Right forelimb (tissue), 1 donor: ENCODE results near the gene LCT.
"Not testable (repeated sequence)": the region's sequence is repeated elsewhere in the genome, so short reads cannot be mapped to it uniquely, and the experiment has no call there.

Experiments
- DNase-seq: peaks from one replicate; pipeline ENCODE4 v3.0.0-alpha.2; 2018

Gene LCT

DNA sequence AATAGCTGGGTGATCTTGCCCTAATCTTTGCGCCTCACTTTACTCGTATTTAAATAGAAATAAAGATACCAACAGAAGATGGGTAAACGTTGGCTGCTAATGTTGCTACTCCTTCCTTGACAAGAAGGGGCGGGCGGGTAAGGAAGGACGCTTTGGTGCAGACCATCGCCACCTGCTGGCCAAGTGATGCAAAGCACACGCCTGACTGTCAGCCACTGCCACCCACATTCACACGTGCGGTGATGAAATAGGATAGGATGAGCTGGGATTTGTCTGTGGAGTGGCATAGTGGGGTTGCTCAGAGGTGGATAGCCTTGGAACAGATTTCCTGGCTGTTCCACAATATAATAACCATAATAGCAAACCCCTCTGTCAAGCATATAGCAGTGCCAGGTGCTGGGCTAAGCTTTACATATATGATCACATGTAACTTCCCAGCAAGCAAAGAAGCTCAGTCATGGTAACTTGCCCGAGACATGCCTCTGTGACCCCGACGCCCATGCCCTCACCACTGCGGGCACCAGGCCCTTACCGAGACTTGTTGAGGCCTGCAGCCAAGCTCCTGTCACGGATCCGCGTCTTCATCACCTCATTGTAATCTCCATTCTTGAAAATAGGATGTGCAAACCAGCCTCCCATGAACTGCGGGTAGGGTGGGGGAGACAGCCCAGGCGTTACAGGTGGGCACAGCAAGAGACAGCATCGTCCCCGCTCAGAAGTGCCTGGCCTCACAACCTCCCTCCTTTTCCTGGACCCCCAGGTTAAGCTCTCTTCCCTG, 39.3 kb downstream of the LCT start:
- DNase-seq: peak; percentile 73

DNA sequence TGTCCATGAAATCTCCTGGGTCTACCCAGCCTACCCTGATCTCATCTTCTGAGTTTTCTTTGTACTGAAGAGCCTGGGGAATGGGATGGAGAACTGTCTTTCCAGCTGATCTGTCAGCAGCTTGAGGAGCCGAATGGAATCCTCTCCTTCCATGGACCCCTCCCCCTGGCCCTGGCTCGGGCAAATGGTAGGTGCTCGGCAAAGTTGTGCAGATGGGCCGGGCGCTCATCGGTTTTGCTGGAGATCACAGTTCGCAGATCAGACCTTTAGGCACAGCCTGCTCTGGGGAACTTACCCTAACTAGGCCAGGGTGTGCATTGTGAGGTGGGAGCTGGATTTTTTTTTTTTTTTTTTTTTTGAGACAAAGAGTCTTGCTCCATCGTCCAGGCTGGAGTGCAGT, 40.4 kb downstream of the LCT start:
- no peak for DNase-seq

DNA sequence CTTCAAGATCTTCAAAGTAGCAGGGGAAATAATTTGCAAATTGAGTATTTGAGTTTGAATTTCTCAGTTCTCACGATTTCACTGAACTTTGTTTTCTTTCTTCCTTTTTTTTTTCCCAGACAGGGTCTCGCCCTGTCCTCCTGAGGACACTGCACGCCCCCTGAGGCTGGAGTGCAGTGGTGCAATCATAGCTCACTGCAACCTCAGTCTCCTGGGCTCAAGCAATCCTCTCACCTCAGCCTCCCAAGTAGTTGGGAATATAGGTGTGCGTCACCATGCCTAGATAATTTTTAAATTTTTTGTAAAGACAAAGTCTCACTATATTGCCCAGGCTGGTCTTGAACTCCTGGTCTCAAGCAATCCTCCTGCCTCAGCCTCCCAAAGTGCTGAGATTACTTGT, 41.3 kb downstream of the LCT start:
- DNase-seq: not testable (repeated sequence)

DNA sequence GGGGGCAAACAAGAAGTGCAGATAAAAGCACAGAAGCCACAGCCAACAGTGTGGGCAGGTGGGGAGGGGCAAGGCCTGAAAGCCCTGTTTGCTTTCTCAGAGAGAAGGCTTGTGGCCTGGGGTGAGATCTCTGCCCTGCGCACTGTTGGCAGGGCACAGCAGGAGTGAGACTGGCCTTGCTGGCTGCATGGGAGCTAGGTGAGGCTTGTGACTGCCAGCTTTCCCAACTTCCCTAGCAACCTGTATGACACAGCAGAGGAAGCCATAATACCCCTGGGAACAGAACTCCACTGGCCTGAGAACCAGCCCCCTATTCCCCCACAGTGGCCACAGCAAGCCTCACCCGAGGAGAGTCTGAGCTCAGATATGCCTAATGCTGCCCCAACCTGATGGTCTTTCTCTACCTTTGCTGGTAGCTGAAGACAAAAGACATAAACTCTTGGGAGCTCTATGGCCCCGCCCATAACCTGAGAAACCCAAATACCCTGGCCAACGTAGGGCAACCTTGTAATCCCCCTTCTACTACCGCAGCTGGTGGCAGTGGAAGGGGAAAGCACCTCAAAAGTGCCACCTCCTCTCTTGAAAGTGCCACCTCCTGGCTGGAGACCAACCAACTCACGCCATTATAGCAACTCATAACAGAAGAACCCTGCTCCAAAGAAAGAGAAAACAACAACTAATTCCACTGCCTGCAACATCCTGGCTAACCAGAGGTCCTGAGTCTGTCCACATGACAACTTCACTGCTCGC, 44.4 kb downstream of the LCT start:
- DNase-seq: no peak

DNA sequence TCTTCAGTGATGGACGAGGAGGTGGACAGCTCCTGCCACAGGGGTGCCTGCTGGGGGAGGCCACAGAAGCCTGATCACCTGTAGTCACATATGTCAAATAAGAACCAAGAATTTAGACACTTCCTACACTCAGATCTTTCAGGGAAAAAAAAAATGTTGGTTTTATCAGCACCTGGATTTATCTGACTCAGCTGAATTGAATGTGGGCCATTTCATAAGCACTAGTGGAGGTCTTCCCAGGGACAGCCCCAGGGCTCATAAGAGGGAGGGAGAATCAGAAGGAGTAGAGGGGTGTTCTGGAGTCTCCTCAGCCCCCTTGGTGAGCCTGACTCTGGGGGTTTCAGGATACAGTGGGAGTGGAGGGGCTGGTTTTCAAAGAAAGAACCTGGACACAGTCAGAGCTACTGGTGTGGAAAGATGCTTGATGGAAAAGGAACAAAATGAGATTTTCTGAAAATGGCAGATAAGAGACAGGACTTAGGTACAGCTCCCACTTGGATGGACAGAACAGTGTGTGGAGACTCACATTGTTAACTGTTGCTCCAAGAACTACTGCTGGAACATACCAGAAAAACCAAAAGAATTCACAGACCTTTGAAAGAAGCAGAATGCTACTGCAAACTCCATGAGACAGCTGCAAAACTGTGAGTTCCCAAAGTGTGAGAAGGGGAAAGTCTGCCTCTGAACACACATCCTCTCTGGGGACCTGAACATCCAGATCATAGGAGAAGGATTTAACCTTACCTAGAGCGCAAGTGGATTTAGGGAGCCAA, 45.4 kb downstream of the LCT start:
- DNase-seq: no peak

DNA sequence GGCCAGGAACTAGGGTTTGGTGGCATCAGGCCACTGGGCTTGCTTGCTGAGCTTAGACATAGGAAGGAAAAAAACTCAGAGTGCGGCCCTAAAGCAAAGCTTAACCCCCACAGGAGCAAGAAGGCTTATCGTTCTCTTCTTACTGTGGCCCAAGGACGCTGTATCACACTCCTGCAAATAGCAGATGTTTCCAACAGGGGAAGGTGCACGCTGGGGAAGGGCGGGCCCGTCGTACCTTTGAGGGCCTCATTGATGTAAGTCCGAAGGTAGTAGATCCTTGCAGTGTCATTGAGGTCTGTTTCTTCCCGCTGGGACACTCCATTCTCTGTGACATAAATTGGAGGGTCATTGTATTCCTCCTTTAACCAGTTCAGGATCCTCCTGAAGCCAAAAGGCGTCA, 46.6 kb downstream of the LCT start:
- DNase-seq: no peak

DNA sequence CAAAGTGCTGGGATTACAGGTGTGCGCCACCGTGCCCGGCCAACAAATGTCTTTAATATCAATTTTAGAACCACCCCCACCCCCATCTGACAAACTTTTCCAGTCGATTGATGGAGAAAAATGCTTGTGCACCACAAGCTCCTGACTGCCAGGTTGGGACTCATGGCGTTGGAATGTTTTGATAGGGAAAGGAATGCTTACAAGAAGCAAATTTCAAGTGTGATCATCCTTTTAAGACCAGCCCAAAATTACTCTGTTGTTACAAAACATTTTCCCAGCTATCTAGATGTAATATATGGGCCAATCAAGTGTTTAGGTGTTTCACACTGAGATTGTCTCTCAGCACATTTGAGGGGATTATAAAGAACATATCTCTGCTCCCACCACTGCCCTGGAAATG, 50.2 kb downstream of the LCT start:
- DNase-seq: no peak

DNA sequence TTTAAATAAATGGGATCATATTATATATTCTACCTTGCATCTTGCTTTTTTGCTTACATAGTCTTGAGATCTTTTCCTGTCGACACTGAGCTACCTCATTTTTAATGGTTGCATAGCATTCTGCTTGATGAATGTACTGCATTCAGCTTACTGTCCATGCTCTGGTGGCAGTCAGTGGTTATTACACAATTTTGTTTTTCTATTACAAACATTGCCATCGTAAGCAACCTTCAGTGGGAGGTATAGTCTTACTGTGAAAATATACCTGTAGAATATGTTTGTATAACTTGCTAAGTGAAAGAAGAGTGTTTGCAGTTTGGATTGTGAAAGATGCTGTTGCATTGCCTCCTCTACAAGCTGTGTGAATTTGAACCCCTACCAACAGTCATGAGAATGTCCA, 52.0 kb downstream of the LCT start:
- DNase-seq: no peak

DNA sequence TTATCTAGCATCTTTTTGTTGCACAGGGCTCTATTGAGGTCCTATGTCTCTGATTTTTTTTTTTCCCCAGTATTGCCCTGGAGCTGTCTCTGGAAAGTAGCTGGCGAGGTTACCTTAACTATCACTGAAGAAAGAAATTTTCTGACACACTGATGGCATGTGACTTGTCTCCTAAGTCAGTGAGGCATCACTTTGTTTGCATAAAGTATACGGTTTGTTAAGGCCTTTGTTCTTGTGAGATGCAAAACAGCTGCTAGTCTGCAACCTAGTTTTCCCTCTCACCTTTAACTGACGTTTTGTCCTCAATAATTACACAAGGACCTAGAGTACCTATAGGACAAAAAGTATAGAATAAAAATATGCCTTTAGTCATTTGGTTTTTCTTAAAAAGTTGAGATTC, 53.5 kb downstream of the LCT start:
- DNase-seq: no peak

DNA sequence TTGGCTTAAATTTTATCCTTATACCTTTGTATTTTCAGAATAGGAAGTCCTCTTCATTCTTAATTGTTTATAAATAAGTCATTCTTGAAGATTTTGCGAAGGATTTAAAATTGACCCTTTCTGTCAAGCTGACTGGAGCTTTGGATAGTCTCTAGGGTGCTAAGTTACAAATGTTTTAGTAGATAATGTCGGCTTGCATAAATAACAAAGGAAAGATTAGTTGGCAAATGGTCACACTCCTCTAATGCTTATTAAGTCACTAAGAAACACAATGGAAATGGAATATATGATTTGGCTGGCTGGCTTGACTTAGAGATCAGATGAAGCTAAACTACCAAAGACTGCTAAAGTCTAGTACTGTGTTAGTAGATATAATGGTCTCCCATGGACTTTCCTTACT, 54.8 kb downstream of the LCT start:
- no peak for DNase-seq

DNA sequence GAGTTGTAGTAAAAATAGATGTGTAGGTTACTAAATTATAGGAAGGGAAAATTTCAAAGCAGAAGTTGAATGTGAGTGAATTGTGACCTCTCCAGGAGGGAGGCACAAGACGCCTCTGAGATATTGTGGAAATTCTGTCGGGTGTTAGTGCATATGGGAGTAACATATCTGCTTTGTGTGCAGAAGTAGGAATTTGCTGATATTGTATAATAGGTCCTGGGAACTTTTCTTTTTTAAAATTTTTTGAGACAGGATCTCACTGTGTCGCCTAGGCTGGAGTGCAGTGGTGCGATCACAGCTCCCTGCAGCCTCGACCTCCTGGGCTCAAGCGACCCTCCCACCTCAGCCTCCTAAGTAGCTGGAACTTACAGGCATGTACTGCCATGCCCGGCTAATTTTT, 60.6 kb downstream of the LCT start:
- DNase-seq: no peak

DNA sequence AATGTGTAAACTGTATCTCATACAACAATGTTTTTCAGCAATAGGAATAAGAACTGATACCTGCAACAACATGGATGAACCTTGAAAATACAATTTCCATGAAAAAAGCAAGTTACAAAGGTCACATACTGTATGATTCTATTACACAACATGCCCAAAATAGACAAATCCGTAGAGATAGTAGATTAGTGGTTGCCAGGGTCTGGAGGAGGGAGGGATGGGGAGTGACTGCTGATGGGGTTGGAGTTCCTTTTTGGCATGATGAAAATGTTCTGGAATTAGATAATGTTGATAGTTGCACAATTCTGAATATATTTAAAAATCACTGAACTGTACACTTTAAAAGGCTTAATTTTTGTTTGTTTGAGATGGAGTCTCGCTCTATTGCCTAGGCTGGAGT, 61.6 kb downstream of the LCT start:
- DNase-seq: no peak

DNA sequence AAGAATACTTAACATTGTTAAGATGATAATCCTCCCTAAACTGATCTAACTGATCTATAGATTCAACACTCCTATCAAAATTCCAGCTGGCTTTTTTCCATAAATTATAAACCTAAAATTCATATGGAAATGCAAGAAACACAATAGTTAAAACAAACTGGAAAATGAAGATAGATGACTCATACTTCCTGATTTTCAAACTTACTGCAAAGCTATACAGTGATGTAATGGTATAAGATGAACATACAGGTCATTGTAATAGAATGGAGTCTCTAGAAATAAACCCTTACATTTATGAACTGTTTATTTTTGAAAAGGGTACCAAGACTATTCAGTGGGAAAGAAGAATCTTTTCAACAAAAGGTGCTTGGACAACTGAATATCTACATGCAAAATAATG, 63.1 kb downstream of the LCT start:
- no peak for DNase-seq

DNA sequence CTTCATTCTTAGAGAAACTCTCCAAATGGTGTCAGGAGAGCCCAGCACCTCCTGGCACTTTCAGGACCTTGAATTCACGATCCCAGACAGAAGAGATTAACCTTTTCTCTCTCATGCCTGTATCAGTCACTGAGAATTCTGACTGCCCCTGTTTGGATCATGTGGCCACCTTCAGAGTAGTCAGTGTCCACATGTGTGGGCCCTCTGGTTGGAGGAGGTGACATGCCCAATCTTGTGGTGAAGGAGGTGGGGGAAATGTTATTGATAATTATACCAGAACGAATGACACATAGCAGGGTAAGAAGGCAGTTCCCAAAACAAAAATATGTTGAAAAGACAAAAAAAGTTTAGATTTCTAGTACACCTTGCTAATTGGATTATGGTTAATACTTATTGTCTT, 63.7 kb downstream of the LCT start:
- no peak for DNase-seq

DNA sequence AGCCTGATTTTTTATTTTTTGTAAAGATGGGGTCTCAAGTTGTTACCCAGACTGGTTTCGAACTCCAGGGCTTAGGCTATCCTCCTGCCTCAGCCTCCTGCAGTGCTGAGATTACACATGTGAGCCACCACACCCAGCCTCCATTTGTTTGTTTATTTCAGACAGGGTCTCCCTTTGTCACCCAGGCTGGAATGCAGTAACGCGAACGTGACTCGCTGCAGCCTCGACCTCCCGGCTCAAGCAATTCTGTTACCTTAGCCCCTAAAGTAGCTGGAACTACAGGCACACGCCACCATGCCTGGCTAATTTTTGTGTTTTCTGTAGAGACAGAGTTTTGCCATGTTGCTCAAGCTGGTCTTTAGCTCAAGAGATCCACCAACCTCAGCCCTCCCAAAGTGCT, 68.1 kb downstream of the LCT start:
- DNase-seq: no peak

DNA sequence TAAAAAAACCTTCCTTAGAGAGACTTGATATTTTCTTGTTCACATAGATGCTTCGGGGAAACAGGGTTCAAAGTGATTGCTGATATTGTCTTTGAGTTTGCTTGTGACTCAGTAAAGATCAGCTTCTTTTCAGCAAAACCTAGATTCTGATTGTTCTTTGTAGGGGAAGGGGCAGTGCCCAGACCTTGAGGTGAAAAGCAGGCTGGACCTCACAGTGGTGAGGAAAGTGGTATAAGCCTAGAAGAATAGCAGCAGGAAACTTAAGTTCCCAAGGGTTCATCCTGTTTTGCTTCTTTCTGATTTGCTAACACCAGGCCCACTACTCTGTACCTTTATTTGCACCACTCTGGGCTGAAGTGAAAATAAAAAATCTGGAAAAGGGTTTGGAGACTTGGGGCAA, 74.5 kb downstream of the LCT start:
- no peak for DNase-seq

DNA sequence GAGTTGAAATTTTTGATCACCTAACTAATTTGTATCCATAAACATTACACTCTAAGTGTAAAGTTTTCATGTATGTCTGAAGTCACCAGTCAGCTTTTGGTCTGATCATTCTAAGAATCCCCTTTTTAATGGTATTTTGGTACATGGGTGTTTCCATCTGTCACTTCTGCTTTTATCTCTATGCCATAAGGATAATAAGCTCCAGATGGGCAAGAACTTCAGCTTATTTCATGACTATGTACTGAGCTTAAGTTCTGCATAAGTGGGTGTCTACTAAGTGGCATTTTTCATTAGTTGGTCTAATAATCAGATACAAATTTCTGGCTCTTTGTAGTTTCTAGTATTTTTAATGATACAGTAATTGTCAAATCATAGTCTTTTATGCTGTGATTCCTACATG, 75.0 kb downstream of the LCT start:
- no peak for DNase-seq

DNA sequence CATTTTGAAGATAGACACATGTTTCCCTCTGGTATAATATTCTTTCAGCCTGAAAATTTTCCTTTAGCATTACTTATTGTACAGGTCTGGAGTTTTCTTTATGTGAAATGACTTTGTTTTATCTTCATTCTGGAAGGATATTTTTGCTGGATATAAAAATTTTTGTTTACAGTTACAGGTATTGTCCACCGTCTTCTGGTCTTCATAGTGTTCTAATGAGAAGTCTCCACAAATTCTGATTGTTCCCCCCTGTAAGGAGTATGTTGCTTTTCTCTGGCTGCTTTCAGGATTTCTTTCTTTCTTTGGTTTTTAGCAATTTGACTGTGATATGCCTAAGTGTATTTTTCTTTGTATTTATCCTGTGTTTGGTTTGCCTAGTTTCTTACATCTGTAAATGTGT, 80.3 kb downstream of the LCT start:
- DNase-seq: no peak

DNA sequence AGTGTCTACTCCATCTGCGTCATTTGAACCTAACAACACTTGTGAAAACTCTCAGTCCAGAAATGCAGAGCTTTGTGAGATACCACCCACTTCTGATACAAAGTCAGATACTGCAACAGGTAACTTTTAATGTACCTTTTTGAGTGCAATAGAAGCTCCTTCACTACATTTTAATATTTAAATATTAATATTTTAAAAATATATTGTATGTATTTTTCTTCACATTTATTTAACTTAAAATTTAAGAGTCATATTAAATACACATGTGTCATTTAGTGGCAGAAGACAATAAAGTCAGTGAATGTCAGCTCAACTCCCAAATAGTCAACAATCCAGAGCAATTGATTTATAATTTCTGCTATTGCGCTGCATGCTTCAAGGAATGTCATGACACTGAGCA, 81.4 kb downstream of the LCT start:
- no peak for DNase-seq

DNA sequence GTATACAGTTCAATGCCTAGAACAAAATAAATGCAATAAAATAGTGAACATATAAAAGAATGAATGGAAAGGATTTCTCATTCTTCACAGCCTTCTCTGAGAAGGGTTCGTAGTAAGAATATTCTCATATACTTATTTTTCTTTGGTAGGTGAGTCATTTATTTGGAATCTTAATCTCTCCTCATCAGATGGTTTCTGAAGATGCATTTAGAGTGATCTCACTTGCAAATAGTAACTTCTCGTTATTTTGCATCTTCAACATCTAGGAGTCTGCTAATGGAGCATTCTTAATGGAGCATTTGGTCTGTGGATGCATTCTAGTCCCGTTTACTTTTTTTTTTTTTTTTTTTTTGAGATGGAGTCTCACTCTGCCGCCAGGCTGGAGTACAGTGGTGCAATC, 91.4 kb downstream of the LCT start:
- DNase-seq: no peak

DNA sequence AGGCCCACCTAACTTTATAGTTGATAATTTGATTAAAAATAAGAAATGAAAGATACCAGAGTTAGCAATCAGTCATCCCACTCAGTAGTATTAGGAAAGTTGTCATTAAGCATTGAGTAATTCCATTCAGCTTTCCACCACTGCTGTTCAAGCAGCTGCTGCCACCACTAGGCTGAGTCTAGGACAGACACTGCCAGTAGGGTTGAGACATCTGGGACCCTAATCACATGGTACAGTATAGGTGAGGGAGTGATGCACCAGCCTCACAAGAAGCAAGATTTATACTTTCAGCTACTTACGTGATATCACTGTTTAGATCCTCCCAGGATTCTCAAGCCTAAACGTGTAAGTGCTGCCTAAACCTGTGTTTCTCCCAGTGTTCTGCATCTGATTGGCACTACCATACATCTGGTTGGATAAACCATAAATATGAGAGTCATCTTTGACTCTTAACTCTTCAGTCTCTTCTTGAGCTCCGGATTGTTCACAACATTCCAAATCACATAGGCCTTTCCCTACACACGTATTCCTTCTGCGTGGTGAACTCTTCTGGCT, 92.1 kb downstream of the LCT start:
- no peak for DNase-seq

DNA sequence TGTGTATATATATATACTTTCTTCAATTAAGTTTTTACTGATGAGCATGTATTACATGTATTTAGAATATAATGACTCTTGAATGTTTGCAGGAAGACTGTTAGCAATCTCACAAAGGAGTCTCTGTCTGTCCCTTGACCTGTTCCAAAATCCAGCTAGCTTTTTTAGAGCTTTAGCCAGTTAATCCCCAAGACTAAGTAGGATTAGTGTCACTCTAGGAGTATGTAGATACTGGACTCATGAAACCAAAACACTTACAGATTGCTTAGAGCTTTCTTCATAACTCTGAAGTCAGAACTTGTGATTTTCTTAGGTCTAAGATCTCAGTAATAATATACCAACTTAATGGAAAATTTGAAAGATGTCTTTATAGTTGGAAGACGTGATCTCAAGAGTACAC, 93.1 kb downstream of the LCT start:
- DNase-seq: no peak

DNA sequence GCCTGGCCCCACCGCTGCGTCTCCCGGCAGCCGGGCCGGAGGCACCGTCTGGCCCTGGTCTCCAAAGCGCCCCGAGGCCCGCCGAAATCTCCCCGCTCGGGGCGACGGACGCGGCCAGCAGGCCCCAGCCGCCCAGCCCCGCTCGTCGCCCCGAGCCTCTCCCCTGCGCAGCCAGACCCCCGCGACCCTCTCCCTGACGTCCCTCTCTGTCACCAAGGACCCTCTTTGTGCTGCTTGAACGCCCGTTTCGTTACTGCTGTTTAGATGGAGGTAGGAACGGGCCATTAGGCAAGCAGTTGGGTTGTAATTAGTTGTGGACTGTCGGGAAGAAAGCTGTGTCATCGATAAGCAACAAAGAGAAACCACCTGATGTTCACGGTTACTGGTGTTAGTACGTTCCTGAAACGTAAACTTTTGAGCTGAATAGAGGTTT, 94.6 kb downstream of the LCT start:
- DNase-seq: peak; percentile 81
